Coronary artery (tissue), 2 donors: ENCODE data around the gene BTLA.

ENCODE experiments used
- DNase-seq: peaks from one replicate; pipeline ENCODE4 v3.0.0-alpha.2; 2017; ENCODE audit warnings: low spot score
- H3K27ac ChIP-seq, 2 donors: fragments of 200-600 bp; sonication (generic); one replicate each; pipeline ENCODE4 v1.5.1; 2016 to 2019
- H3K4me3 ChIP-seq: fragments of 200-600 bp; sonication (generic); 2 replicates; pipeline ENCODE4 v1.5.1; 2016; ENCODE audit warnings: mild to moderate bottlenecking, moderate library complexity
- TF ChIP-seq, protein P1 (sequence below): fragments of 200-600 bp; sonication (generic); IDR thresholded peaks from one replicate; pipeline ENCODE4 v1.5.1; 2019; ENCODE audit warnings: antibody characterized with exemption

Gene BTLA

DNA sequence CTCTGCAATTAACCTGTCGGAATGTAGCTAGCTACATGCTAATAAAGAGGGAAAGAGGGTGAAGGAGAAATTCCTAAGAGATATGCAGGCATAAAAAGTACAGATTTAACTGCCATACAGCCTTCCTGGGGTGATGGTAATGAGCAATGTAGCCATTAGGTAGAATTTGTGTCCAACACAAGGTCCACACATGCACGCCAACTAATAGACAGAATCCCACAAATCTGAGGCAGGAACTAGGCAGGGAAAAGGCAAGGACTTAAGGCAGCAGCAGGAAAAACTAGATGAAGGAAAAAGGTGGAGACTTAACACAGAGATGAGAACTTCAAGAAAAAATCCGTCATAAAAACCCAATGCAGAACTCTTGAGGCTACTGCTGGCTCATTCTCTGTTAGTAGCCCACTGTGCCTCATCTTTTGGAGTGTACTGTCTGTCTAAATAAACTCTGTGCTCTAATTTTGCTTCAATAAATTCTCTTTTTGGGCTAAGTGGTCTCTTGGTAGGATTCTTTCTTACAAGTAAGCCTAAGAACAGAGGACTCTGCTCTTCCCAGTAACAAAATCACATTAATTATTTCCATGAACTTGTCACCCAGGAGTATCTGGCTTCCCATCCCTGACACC is 81.5 kb downstream of the BTLA start:
- no peak overlapping the region for H3K27ac ChIP-seq
- TF ChIP-seq, protein P1, sequence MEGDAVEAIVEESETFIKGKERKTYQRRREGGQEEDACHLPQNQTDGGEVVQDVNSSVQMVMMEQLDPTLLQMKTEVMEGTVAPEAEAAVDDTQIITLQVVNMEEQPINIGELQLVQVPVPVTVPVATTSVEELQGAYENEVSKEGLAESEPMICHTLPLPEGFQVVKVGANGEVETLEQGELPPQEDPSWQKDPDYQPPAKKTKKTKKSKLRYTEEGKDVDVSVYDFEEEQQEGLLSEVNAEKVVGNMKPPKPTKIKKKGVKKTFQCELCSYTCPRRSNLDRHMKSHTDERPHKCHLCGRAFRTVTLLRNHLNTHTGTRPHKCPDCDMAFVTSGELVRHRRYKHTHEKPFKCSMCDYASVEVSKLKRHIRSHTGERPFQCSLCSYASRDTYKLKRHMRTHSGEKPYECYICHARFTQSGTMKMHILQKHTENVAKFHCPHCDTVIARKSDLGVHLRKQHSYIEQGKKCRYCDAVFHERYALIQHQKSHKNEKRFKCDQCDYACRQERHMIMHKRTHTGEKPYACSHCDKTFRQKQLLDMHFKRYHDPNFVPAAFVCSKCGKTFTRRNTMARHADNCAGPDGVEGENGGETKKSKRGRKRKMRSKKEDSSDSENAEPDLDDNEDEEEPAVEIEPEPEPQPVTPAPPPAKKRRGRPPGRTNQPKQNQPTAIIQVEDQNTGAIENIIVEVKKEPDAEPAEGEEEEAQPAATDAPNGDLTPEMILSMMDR, result no peak
- DNase-seq, result no peak
- no peak overlapping the region for H3K4me3 ChIP-seq

GRCh38 chr3:112416391-112417212 is 82.7 kb downstream of the BTLA start:
- no peak overlapping the region for H3K4me3 ChIP-seq
- H3K27ac ChIP-seq, result no peak overlapping the region
- TF ChIP-seq, protein P1, result no peak
- DNase-seq, result no peak

- Histone ChIP-seq H3K27ac (no peak overlapping the region), H3K4me3 (no peak overlapping the region)
- DNase-seq, result no peak
- TF ChIP-seq, protein P1, result no peak
Observed at GRCh38 chr3:112415390-112415789, 83.9 kb downstream of the BTLA start.
